ENCODE results near the gene DEPP1. TPM values are rescaled to one million over a fixed set of nuclear protein-coding genes. Genes with fewer than 3 reads are reported as not detected.

DEPP1 gene
- total RNA-seq, 1 donor from 2014 or later: 21.9 TPM

GRCh38 chr10:44928462-44928861 is 50.1 kb downstream of the DEPP1 start:
- DNase-seq (ENCODE audit: low read depth): no peak
- no peak for TF ChIP-seq CTCF (IDR thresholded peaks at IDR 0.05; ENCODE audit: insufficient read depth, low read length, poor library complexity, severe bottlenecking)
- Histone ChIP-seq H3K27me3 (ENCODE audit: control insufficient read depth, insufficient read depth, low read length) (peaks cover 5% of the 10 kb centered on the region), H3K36me3 (ENCODE audit: control insufficient read depth, insufficient read depth, low read length) (no peaks in the 10 kb centered on the region), H3K4me3 (ENCODE audit: low read depth, low read length) (no peak overlapping the region)

GRCh38 chr10:44927352-44927751 is 51.3 kb downstream of the DEPP1 start:
- DNase-seq (ENCODE audit: low read depth): no peak
- Histone ChIP-seq H3K27me3 (ENCODE audit: control insufficient read depth, insufficient read depth, low read length) (peaks cover 5% of the 10 kb centered on the region), H3K36me3 (ENCODE audit: control insufficient read depth, insufficient read depth, low read length) (no peaks in the 10 kb centered on the region), H3K4me3 (ENCODE audit: low read depth, low read length) (no peak overlapping the region)
- TF ChIP-seq CTCF (IDR thresholded peaks at IDR 0.05; ENCODE audit: insufficient read depth, low read length, poor library complexity, severe bottlenecking): no peak

- DNase-seq (ENCODE audit: low read depth): no peak
- TF ChIP-seq CTCF (IDR thresholded peaks at IDR 0.05; ENCODE audit: insufficient read depth, low read length, poor library complexity, severe bottlenecking): no peak
Measured at GRCh38 chr10:44926751-44927351, 51.8 kb downstream of the DEPP1 start.

More at GRCh38 chr10:44926751-44927351, 51.8 kb downstream of the DEPP1 start:
- Histone ChIP-seq H3K36me3 (ENCODE audit: control insufficient read depth, insufficient read depth, low read length) (no peaks in the 10 kb centered on the region), H3K27me3 (ENCODE audit: control insufficient read depth, insufficient read depth, low read length) (peaks cover 5% of the 10 kb centered on the region), H3K4me3 (ENCODE audit: low read depth, low read length) (no peak overlapping the region)

Other genes with a start within 250 kb of the DEPP1 start
- gene TMEM72, start 67.5 kb downstream of the DEPP1 start, total RNA-seq: not detected in 2 replicates
- gene RASSF4, start 19.0 kb downstream of the DEPP1 start, total RNA-seq: 67.6 and 72.0 TPM in 2 replicates
- 21.6 and 30.0 TPM in 2 replicates for gene ZNF22, start 22.1 kb upstream of the DEPP1 start, total RNA-seq